Right cardiac atrium (tissue), 5 donors: ENCODE results near the gene EMX1. TPM values are rescaled to one million over a fixed set of nuclear protein-coding genes. Genes with fewer than 3 reads are reported as not detected.

Experiments used
- ATAC-seq, 2 donors: fragments of 200-7000 bp; cut with Tn5 transposase; one replicate each; pipeline versions ENCODE4 v1.8.0 to v1.9.1; 2020; ENCODE audit warnings: moderate library complexity in 2 of 2, mild to moderate bottlenecking in 1 of 2
- DNase-seq, 3 donors: peaks; one replicate each; pipeline ENCODE4 v3.0.0-alpha.2; 2020
- H3K27ac ChIP-seq: one replicate; pipeline ENCODE4 v1.5.1; 2013; ENCODE audit warnings: mild to moderate bottlenecking, low read length, control low read depth, moderate library complexity
- H3K27me3 ChIP-seq: one replicate; pipeline ENCODE4 v1.6.1; 2013; ENCODE audit not compliant: control insufficient read depth, insufficient read depth
- H3K4me1 ChIP-seq: one replicate; pipeline ENCODE4 v1.6.1; 2013; ENCODE audit warnings: low read length; ENCODE audit not compliant: control insufficient read depth, insufficient read depth
- H3K4me3 ChIP-seq: one replicate; pipeline ENCODE4 v1.5.1; 2013; ENCODE audit warnings: low read length, control low read depth
- H3K9me3 ChIP-seq: one replicate; pipeline ENCODE4 v1.6.1; 2013; ENCODE audit warnings: low read length; ENCODE audit not compliant: control insufficient read depth
- WGBS: extraction: QIAGEN DNeasy Blood & Tissue Kit; methylation state at CpG from one replicate; pipeline ENCODE4 v1.1.7; 2013; 5-methylcytosine and 5-hydroxymethylcytosine counted together
- intact Hi-C, 4 donors: fragments of 100-400 bp; cut with DNase I; formaldehyde crosslinking; loops; one replicate each; pipeline versions ENCODE4 v1.11.0 to v1.14.0; 2022 to 2023
- polyA plus RNA-seq: library from polyadenylated mRNA; stranded (reverse); fragments of 200-250 nt; gene quantifications from one replicate; pipeline ENCODE4 v1.2.3, GENCODE V29; 2013
- total RNA-seq, 4 donors: library from RNA; stranded (reverse); fragmentation: NEBNext Ultra II Directional; extraction: Animal tissue kit (Norgen Biotek cat#: 25700); gene quantifications; one replicate each; pipeline ENCODE4 v1.2.1, GENCODE V29; 2021
- donor health status: healthy with polysubstance abuse.
- donor health status: DM: no; HTN: yes; CAD: no.
- donor health status: DM: no; HTN: no; CAD: no.
- donor health status: DM: no; HTN: yes; CAD: no; lungs with severe emphysema.
- donor health status: DM: yes; HTN: yes; CAD: no.

Gene EMX1
- total and polyA plus RNA-seq, 5 donors, result 0.18 TPM; not detected in 4

DNA sequence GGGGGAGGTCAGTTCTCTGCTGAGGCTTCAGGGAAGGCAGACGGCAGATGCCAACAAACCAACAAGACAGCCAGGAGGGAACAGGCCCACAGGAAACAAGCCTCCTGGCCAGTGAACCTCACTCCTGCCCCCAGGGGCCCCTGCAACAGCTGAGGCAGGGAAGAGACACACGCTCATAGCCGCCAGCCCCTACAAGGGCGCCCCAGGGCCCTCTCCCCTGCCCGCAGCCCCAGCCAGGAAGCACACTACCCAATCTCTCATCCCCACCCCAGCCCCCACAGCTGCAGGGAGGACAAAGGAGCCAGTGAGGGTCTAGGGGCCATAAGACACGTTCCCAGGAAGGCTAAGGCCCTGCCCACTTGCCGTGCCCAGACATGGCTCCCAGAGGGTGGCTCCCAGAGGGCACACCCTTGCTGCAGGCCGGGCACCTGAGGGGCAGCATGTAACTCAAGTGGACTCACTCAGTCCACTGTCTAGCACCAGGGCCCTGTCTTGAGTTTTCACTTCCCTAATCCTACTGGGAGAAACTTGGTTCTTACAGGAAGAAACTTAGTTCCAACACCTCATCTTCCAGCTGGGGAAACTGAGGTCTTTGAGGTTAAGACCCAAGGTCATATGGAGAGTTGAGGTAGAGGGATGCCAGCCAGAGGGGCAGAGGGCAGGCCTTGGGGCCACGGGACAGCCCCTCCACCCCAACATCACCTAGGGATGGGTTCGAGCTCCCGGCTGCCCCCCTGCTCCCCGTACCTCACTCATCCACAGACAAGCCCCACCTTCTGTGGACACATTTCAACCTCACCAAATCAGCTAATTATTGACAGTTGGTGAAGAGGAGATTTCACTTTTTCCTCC lies 37.3 kb downstream of the EMX1 start:
- no peak for ATAC-seq
- 74% methylated on average over 12 of the region's 12 CpGs for WGBS
- no peak overlapping the region for H3K4me3 ChIP-seq
- no peaks in the 10 kb centered on the region for H3K9me3 ChIP-seq
- peak in 1 of 3 donors; percentile 32 for DNase-seq
- H3K27ac ChIP-seq, result no peak overlapping the region
- no peaks in the 10 kb centered on the region for H3K27me3 ChIP-seq
- no peaks in the 10 kb centered on the region for H3K4me1 ChIP-seq
- intact Hi-C loops, result no loop called here

GRCh38 chr2:72955228-72956049 lies 38.1 kb downstream of the EMX1 start:
- Histone ChIP-seq H3K4me1 (no peaks in the 10 kb centered on the region), H3K9me3 (no peaks in the 10 kb centered on the region), H3K27ac (no peak overlapping the region), H3K4me3 (no peak overlapping the region), H3K27me3 (no peaks in the 10 kb centered on the region)
- intact Hi-C loops, result no loop called here
- ATAC-seq (no peak), DNase-seq (peak in 1 of 3 donors; percentile 35)
- 68% methylated on average over 24 of the region's 24 CpGs for WGBS

DNA sequence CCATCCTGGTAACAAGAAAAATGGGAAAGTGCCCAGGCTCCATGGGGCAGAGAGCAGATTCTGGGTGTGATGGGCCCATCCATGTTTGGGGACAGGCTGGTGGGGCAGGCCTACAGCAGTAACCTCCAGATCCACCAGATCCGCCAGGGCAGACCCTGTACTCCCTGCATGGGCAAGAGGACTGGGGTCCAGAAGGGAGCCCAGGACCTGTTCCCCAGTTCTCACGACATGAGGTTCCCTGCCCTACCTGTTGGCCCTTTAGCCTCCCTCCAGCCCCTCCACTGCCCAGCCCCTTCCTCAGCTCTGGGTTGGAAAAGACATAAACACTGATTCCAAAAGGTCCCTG lies 38.7 kb downstream of the EMX1 start:
- no peak overlapping the region for H3K27ac ChIP-seq
- H3K27me3 ChIP-seq, result no peaks in the 10 kb centered on the region
- ATAC-seq (no peak), DNase-seq (peak in 1 of 3 donors; percentile 23)
- intact Hi-C loops, result no loop called here
- no peak overlapping the region for H3K4me3 ChIP-seq
- H3K4me1 ChIP-seq, result no peaks in the 10 kb centered on the region
- H3K9me3 ChIP-seq, result no peaks in the 10 kb centered on the region
- WGBS, result 98% methylated on average over 2 of the region's 2 CpGs

DNA sequence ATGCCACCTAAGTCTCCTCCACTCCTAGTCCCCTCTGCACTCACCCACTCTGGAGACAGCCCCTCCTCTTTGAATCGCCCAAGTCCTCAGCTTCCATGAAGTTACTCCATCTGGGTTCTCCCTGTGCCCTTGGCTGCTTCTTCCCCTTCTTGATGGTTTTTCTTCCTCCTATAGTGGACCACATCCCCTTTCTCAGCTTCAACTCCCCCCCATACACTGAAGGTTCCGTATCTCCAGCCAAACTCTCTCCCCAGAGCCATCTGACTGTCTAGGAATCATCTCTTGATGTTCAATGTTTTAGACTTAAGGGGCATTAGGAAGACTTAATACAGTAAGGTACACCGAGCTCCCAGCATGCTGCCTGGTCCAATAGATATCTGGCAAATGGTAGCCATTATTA lies 39.6 kb downstream of the EMX1 start:
- no peaks in the 10 kb centered on the region for H3K9me3 ChIP-seq
- no peak overlapping the region for H3K4me3 ChIP-seq
- no peaks in the 10 kb centered on the region for H3K27me3 ChIP-seq
- H3K4me1 ChIP-seq, result no peaks in the 10 kb centered on the region
- intact Hi-C loops, result no loop called here
- WGBS, result 86% methylated on average over 3 of the region's 3 CpGs
- DNase-seq (no peak), ATAC-seq (no peak)
- no peak overlapping the region for H3K27ac ChIP-seq

DNA sequence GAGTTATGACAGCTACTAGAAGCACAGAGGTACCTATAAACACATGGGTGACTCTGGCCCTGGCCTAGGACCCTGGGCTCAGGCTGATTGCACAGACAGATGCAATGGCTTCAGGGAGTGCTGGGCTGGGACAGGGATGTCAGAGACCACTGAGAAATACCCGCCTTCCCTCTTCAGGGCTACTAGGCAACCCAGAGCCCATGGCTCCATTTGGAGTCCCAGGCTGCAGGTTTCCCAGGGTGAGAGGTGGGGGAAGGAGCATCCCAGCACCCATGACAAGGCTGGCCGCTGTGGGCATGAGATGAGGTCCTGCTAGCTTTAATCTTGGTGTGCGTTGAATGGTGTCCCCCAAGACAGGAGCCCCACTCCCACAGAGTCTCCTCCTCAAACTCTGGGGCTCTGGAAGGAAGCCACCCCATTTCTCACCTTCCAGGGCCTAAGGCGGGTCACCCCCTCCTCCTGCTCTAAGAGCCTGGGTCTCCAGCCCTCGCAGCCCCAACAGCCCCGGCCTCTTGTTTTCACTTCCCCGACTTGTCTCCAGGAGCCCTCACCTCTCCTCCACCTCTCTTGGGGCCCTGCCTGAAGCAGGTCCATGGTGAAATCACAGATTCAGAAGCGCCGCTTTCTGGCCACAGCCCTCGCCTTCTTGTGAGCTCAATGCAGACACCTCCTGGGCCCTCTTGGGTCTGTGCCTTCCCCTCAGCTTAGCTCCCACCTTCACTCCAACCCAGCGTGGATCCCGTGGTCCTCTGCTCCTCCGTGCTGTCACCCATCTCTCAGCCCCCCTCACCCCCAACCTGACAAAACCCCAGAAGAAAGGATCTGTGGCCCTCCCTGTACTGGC lies 41.4 kb downstream of the EMX1 start:
- no peaks in the 10 kb centered on the region for H3K9me3 ChIP-seq
- H3K4me3 ChIP-seq, result no peak overlapping the region
- DNase-seq (peak in 1 of 3 donors; percentile 38), ATAC-seq (no peak)
- 95% methylated on average over 13 of the region's 13 CpGs for WGBS
- H3K27me3 ChIP-seq, result no peaks in the 10 kb centered on the region
- intact Hi-C loops, result no loop called here
- H3K27ac ChIP-seq, result no peak overlapping the region
- H3K4me1 ChIP-seq, result no peaks in the 10 kb centered on the region

GRCh38 chr2:72959554-72959953 lies 42.2 kb downstream of the EMX1 start:
- ATAC-seq, result no peak
- 94% methylated on average over 8 of the region's 8 CpGs for WGBS
- Histone ChIP-seq H3K4me3 (no peak overlapping the region), H3K4me1 (no peaks in the 10 kb centered on the region), H3K9me3 (no peaks in the 10 kb centered on the region), H3K27ac (no peak overlapping the region), H3K27me3 (no peaks in the 10 kb centered on the region)
- no peak for DNase-seq
- intact Hi-C loops, result no loop called here

DNA sequence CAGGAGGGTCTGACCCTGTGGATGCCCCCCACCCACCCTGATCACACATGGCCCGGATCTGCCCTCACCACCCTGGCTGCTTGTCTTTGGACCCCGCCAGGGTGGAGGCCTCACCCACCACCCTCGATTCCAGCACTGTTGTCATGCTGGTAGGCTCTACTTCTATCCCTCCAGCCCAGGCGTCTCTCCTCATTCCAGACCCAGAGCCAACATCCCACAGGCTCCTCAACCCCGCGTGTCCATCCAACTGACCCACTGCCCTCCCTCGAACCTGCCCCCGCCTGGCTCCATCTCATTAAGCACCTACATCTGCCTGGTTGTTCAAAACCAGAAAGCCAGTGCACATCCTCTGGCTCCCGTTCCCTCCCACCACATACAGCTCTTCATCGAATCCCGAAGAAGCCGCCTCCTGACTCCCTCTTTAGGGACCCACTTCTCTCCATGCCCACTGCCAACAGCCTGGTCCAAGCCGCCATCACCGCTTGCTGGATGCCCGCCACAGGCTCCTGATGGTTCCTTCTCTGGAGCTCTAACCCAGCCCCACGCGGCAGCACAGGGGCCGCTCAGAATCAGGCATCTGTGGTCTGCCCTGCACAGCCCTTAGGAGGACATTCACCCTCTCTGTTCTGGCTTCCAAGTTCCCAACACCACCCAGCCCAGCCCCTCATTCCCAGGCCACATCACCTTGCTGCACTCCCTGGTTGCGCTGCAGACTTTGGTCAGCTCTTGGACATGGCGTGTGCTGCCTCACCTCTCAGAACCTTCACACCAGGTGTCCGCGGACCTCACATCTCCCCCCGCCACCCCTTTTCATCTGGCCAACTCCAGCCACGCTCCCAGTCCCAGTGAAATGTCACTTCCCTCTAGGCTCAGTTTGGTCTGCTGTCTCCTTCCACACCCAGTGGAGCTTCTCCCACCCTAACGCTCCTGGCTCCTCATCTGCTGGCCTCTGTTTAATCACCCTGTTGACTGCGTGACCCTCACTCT lies 43.0 kb downstream of the EMX1 start:
- 95% methylated on average over 26 of the region's 26 CpGs for WGBS
- intact Hi-C loops, result no loop called here

GRCh38 chr2:72961036-72961720 lies 43.9 kb downstream of the EMX1 start:
- Histone ChIP-seq H3K9me3 (no peaks in the 10 kb centered on the region), H3K4me3 (no peak overlapping the region), H3K4me1 (no peaks in the 10 kb centered on the region), H3K27me3 (no peaks in the 10 kb centered on the region), H3K27ac (no peak overlapping the region)
- no peak for DNase-seq
- intact Hi-C loops, result no loop called here
- WGBS, result 91% methylated on average over 27 of the region's 27 CpGs
- ATAC-seq, result no peak

More for the DNA sequence above, 43.0 kb downstream of the EMX1 start:
- no peaks in the 10 kb centered on the region for H3K4me1 ChIP-seq
- H3K27me3 ChIP-seq, result no peaks in the 10 kb centered on the region
- H3K9me3 ChIP-seq, result no peaks in the 10 kb centered on the region
- ATAC-seq (no peak), DNase-seq (no peak)
- no peak overlapping the region for H3K27ac ChIP-seq
- H3K4me3 ChIP-seq, result no peak overlapping the region

DNA sequence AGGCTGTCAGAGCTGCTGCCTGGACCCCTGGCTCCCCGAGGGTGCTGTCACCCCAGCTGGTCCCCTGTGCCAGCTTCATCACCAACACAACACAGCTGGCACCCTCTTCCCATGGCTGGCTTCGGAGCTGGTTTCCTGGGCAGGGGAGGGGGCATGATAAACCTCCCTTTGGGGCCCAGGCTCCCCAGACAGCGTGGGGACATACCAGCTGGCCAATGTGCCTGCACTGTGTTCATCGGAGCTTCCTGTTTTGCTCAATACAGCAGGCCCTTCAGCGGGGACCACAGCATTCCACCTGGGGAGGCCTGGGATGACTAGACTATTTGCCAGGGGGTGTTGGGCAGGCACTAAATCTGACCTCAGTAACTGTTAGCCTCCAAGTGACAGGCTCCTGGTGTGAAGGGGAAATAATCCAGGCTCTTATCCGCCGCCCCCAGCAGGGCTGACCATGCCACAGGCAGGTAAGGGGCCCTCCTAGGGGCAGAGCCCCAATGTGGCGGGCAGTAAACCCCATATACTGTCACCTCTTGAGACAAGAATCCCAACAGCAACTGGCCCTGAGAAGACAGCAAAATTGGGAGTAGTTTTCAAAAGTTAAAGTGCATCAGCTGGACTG lies 44.6 kb downstream of the EMX1 start:
- Histone ChIP-seq H3K27ac (no peak overlapping the region), H3K4me3 (no peak overlapping the region), H3K27me3 (no peaks in the 10 kb centered on the region), H3K4me1 (no peaks in the 10 kb centered on the region), H3K9me3 (no peaks in the 10 kb centered on the region)
- intact Hi-C loops, result no loop called here
- WGBS, result 84% methylated on average over 8 of the region's 8 CpGs
- ATAC-seq, result no peak
- DNase-seq, result no peak
